ENCODE measurements around the gene METRN. TPM values are rescaled to one million over a fixed set of nuclear protein-coding genes. Genes with fewer than 3 reads are reported as not detected.

METRN gene
- total RNA-seq, 2 experiments from 2014 or later = 2.6 to 3.2 TPM

DNA sequence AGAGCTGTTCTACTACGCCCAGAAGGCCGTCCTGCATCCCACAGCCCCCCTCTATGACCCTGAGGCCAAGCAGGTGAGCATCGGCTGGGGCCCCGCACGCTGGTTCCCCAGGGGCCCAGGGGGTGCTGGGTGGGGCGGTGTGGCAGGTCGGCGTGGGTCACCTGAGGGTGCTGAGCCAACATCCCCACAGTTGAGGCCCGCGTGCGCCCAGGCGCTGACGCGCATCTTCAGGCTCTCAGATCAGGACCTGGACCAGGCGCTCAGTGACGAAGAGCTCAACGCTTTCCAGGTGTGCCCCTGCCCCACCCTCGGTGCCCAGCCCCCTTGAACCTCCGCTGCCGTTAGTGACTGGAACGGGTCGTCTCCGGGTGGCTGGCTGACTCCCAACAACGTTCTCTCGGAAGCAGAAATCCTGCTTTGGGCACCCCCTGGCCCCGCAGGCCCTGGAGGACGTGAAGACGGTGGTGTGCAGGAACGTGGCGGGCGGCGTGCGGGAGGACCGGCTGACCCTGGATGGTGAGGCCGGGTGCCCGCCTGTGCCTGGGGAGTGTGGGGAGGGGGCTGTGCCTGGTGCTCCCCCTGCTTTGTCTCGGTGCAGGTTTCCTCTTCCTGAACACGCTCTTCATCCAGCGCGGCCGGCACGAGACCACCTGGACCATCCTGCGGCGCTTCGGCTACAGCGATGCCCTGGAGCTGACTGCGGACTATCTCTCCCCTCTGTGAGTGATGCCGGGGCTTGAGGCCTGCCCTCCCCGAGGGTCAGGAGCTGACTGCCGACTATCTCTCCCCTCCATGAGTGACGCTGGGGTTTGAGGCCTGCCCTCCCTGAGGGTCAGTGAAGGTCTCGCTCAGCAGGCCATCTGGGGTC lies 44.2 kb upstream of the METRN start:
- Histone ChIP-seq H3K27ac (ENCODE audit: low read depth in 1 of 2, low read length in 2 of 2) (no peak overlapping the region), H3K4me3 (ENCODE audit: low read length) (no peak overlapping the region), H3K4me1 (ENCODE audit: insufficient read depth, low read length) (peaks cover 38% of the 10 kb centered on the region), H3K27me3 (ENCODE audit: control insufficient read depth in 1 of 2, insufficient read depth in 2 of 2, low read length in 2 of 2) (peaks cover 3 to 7% of the 10 kb centered on the region in 2 experiments), H3K36me3 (ENCODE audit: insufficient read depth, low read length) (peaks cover 35% of the 10 kb centered on the region), H3K9me3 (ENCODE audit: control insufficient read depth in 1 of 2, insufficient read depth in 1 of 2, low read length in 2 of 2) (no peaks in the 10 kb centered on the region)
- no peaks in the 10 kb centered on the region for H3K27me3 Mint-ChIP-seq
- H3K4me1 Mint-ChIP-seq (ENCODE audit: low read depth) = peaks cover 11% of the 10 kb centered on the region
- intact Hi-C loops (cut with DNase I, micrococcal nuclease) = no loop called here
- no peak overlapping the region for H3K27ac Mint-ChIP-seq
- ATAC-seq (ENCODE audit: poor library complexity) = no peak
- peaks cover 15% of the 10 kb centered on the region for H3K36me3 Mint-ChIP-seq (ENCODE audit: low read depth)
- peak overlapping the region; percentile 67 for H3K4me3 Mint-ChIP-seq
- ChIA-PET POLR2A (interaction anchor here (0.8 to 1.3 kb wide), 2 partner anchors 9 to 10 kb away, joined by 3 to 6 read pairs; partner anchors contain the start of gene STUB1), CTCF (no interaction called here)
- H3K9me3 Mint-ChIP-seq = no peaks in the 10 kb centered on the region
- TF ChIP-seq, protein P1, sequence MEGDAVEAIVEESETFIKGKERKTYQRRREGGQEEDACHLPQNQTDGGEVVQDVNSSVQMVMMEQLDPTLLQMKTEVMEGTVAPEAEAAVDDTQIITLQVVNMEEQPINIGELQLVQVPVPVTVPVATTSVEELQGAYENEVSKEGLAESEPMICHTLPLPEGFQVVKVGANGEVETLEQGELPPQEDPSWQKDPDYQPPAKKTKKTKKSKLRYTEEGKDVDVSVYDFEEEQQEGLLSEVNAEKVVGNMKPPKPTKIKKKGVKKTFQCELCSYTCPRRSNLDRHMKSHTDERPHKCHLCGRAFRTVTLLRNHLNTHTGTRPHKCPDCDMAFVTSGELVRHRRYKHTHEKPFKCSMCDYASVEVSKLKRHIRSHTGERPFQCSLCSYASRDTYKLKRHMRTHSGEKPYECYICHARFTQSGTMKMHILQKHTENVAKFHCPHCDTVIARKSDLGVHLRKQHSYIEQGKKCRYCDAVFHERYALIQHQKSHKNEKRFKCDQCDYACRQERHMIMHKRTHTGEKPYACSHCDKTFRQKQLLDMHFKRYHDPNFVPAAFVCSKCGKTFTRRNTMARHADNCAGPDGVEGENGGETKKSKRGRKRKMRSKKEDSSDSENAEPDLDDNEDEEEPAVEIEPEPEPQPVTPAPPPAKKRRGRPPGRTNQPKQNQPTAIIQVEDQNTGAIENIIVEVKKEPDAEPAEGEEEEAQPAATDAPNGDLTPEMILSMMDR (IDR thresholded peaks at IDR 0.05) = no peak
- no peak for DNase-seq

DNA sequence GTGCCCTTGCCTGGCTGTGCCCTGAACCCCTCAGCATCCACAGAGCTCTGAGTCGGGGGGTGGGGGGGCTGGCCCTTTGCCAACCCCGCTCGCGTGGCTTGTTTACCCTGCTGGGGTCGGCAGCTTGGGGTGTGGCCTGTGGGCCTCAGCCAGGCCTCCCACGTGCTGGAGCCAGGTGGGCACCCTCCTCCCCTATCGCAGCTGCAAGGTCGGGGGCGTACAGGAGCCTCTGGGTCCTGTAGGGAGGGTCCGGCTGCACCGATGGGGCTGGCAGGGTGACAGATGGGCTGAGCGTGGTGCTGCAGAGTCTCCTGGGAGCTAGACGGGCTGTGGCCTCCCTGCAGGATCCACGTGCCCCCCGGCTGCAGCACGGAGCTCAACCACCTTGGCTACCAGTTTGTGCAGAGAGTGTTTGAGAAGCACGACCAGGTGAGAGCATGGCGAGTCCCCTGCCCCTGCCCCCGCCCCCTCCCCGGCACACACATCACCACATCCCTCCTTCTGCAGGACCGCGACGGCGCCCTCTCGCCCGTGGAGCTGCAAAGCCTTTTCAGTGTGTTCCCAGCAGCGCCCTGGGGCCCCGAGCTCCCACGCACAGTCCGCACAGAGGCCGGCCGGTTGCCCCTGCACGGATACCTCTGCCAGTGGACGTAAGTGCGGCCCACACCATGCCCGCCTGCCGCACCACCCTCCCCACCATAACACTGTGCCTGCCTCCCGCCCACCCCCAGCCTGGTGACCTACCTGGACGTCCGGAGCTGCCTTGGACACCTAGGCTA lies 43.4 kb upstream of the METRN start:
- Histone ChIP-seq H3K36me3 (ENCODE audit: insufficient read depth, low read length) (peaks cover 35% of the 10 kb centered on the region), H3K4me1 (ENCODE audit: insufficient read depth, low read length) (peaks cover 43% of the 10 kb centered on the region), H3K4me3 (ENCODE audit: low read length) (no peak overlapping the region), H3K27me3 (ENCODE audit: control insufficient read depth in 1 of 2, insufficient read depth in 2 of 2, low read length in 2 of 2) (peaks cover 5 to 7% of the 10 kb centered on the region in 2 experiments), H3K9me3 (ENCODE audit: control insufficient read depth in 1 of 2, insufficient read depth in 1 of 2, low read length in 2 of 2) (no peaks in the 10 kb centered on the region), H3K27ac (ENCODE audit: low read depth in 1 of 2, low read length in 2 of 2) (no peak overlapping the region)
- POLR2A ChIA-PET = interaction anchor here (0.7 kb wide), 1 partner anchor 144 kb away, joined by 3 read pairs; the partner anchor contains the start of gene CAPN15
- H3K4me3 Mint-ChIP-seq = no peak overlapping the region
- DNase-seq (no peak), ATAC-seq (ENCODE audit: poor library complexity) (no peak)
- no peaks in the 10 kb centered on the region for H3K27me3 Mint-ChIP-seq
- CTCF ChIA-PET = no interaction called here
- TF ChIP-seq, protein P1 (IDR thresholded peaks at IDR 0.05) = no peak
- intact Hi-C loops (cut with DNase I, micrococcal nuclease) = no loop called here
- H3K9me3 Mint-ChIP-seq = no peaks in the 10 kb centered on the region
- H3K27ac Mint-ChIP-seq = no peak overlapping the region
- H3K36me3 Mint-ChIP-seq (ENCODE audit: low read depth) = peaks cover 15% of the 10 kb centered on the region
- peaks cover 11% of the 10 kb centered on the region for H3K4me1 Mint-ChIP-seq (ENCODE audit: low read depth)

DNA sequence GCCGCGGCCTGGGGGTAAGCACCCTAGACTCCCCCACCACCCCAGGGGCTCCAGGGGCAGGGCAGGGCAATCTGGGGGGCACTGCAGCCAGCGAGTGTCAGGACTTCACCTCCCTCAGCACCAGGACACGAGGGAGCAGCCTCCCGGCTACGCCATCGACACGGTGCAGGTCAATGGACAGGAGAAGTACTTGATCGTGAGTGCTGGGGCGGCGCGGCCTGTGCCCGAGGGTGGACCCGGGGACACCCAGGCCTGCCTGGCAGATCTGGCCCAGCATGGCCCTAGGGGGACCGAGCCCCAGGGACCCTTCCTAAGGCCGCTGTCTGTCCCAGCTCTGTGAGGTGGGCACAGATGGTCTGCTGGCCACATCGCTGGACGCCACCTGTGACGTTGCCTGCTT lies 42.5 kb upstream of the METRN start:
- H3K4me1 ChIP-seq (ENCODE audit: insufficient read depth, low read length) = peaks cover 42% of the 10 kb centered on the region
- H3K36me3 Mint-ChIP-seq (ENCODE audit: low read depth) = peaks cover 15% of the 10 kb centered on the region
- H3K27me3 Mint-ChIP-seq = no peaks in the 10 kb centered on the region
- peaks cover 35% of the 10 kb centered on the region for H3K36me3 ChIP-seq (ENCODE audit: insufficient read depth, low read length)
- intact Hi-C loops (cut with DNase I, micrococcal nuclease) = no loop called here
- ChIA-PET POLR2A (no interaction called here), CTCF (no interaction called here)
- TF ChIP-seq, protein P1 (IDR thresholded peaks at IDR 0.05) = no peak
- peaks cover 8 to 12% of the 10 kb centered on the region in 2 experiments for H3K27me3 ChIP-seq (ENCODE audit: control insufficient read depth in 1 of 2, insufficient read depth in 2 of 2, low read length in 2 of 2)
- DNase-seq (no peak), ATAC-seq (ENCODE audit: poor library complexity) (no peak)
- H3K4me1 Mint-ChIP-seq (ENCODE audit: low read depth) = peaks cover 16% of the 10 kb centered on the region
- H3K4me3 ChIP-seq (ENCODE audit: low read length) = no peak overlapping the region
- H3K27ac Mint-ChIP-seq = no peak overlapping the region
- no peaks in the 10 kb centered on the region for H3K9me3 ChIP-seq (ENCODE audit: control insufficient read depth in 1 of 2, insufficient read depth in 1 of 2, low read length in 2 of 2)
- no peak overlapping the region for H3K27ac ChIP-seq (ENCODE audit: low read depth in 1 of 2, low read length in 2 of 2)
- H3K4me3 Mint-ChIP-seq = no peak overlapping the region
- H3K9me3 Mint-ChIP-seq = no peaks in the 10 kb centered on the region
